T47D (cell line): ENCODE data around the gene CASP9.
"Not testable (repeated sequence)": the region's sequence is repeated elsewhere in the genome, so short reads cannot be mapped to it uniquely, and the experiment has no call there.

Experiments used
- DNase-seq, 2 experiments: peaks; one replicate each; pipeline versions ENCODE4 v3.0.0 to v3.0.0-alpha.2; 2011 to 2012; ENCODE audit warnings: low read depth in 1 of 2, low spot score in 1 of 2
- JUND ChIP-seq: IDR thresholded peaks from 2 replicates; pipeline ENCODE4 v1.6.1; 2012; ENCODE audit warnings: low read depth
- in situ Hi-C: cut with HindIII; loops from 2 replicates; pipeline ENCODE4 v1.10.0; 2016; ENCODE audit warnings: low sequenced_read_pairs, low pct_unique_long_range_greater_than_20kb

The CASP9 gene

DNA sequence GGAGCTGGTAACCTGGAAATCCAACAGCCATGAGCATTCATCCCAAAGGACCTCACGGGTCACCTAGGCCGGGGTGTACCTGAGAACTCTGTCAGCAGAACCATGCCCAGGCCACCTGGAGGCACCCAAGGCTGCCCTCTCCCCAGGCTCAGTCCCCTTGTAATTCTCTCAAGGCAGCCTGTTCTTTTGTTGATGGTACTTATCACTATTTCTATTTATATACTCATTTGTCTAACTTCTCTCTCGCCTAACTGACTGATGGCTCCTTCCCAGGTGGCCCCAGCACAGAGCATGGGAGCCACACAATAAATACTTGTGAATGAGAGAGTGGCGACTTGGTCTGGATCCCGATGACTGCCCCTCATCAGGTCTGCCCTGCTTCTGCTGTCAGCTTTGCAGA, 16.7 kb downstream of the CASP9 start:
- in situ Hi-C loops, result no loop called here
- no peak for TF ChIP-seq JUND

DNA sequence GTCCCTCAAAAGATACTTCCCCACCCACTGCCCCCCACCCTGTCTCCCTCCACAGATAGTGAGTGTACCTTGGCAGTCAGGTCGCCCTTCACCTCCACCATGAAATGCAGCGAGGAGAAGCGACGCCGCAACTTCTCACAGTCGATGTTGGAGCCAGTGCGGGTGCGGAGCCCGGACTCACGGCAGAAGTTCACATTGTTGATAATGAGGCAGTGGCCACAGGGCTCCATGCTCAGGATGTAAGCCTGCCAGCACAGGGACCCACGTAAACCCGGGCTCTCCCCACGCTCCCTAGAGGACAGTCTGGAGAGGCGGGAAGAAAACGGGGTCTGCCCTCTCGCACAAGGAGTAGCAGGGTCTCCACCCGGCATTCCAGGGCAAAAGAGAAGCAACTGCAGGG, 17.2 kb downstream of the CASP9 start:
- TF ChIP-seq JUND, result no peak
- in situ Hi-C loops, result no loop called here
- DNase-seq, result no peak

More for the DNA sequence above, 16.7 kb downstream of the CASP9 start:
- DNase-seq, result no peak

DNA sequence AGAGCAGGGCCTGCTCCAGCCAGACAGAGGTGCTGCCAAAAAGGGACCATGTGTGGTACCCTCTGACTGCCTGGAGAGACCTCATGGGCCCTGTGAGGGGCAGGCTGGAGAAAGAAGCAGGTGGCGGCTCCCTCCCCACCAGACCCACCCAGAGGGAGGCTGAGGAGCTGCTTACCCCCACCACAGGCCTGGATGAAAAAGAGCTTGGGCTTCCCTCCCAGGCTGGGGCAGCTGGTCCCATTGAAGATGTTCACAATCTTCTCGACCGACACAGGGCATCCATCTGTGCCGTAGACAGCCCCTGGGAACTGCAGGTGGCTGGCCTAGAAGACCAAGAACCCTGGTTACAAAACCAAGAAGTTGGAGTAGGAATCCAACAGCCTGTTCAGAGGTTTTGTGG, 19.6 kb downstream of the CASP9 start:
- in situ Hi-C loops, result no loop called here
- no peak for DNase-seq
- no peak for TF ChIP-seq JUND

DNA sequence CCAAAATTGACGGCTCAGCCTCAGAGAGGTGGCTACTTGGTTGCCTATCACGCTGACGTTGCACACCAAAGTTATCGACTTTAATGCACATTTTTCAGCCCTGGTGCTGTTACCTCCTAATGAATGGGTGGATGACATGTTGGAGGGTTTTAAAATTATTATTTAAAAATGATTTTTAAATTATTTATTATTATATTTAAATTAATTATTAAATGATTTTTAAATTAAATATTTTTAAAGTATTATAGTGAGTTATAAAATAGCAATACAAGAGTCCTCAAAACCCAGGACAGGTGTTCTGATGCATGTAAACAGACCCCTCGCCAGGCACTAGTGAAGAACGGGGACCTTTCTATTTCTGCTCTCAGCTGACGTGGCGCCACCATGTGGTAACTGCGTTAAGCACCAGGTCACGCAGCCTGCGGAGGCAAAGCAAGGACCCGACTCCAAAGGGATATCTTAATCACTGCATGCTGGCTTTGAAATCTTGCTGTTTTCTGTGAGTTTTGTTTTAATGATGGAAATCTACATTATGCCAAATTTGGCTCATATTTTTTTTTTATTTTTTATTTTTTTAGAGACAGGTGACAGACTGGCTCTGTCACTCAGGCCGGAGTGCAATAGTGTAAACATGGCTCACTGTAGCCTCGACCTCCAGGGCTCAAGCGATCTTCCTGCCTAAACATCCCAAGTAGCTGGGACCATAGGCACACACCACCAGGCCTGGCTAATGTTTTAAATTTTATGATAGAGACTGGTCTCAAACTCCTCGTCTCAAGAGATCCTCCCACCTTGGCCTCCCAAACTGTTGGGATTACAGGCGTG, 22.6 kb downstream of the CASP9 start:
- TF ChIP-seq JUND, result no peak
- in situ Hi-C loops, result no loop called here
- peak; percentile 54 to 59 for DNase-seq

DNA sequence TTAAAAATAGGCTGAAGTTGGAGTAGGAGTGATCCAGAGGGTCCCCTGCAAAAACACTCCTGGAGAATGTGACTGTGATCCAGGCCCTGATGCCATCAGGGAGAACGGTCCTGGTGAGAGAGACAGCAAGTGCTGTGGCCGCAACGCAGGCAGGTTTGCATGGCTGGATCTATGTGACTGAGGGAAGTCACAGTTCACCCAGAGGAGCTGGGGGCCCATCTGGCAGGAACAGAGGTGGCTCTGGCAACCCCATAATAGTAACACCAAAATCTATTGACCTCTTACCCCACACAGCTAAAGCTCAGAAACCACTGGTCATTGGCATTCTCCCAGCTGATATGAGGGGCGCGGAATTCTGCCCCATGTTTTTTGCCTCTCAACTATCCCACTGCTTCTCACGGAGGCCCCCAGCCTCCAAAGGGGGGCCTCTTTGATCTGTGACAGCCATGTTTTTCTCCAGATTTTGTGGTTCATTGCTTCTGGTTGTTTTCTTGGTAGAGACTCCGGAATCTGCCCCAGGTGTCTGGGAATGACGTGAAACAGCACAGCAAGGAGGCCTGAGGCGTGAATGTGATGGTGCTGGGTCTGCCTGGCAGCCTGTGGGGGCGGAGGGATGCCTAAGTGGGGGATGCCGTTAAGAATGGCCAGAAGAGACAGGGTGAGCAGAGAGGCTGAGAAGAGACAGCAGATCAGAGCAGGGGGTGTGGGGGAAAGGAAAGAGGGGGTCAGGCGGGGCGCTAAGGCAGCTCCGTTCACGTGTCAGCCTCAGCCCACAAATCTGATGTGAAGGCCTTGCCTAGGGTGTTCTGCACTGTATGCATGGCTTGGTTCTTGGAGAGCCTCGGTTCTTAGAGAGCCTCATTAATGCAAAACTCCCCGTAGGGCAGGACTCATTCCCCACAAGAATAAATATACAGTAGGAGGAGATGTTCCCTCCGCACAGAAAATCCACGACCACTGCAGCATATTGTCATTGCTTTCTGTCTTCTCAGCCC, 23.5 kb downstream of the CASP9 start:
- DNase-seq, result no peak
- TF ChIP-seq JUND, result no peak
- in situ Hi-C loops, result no loop called here

DNA sequence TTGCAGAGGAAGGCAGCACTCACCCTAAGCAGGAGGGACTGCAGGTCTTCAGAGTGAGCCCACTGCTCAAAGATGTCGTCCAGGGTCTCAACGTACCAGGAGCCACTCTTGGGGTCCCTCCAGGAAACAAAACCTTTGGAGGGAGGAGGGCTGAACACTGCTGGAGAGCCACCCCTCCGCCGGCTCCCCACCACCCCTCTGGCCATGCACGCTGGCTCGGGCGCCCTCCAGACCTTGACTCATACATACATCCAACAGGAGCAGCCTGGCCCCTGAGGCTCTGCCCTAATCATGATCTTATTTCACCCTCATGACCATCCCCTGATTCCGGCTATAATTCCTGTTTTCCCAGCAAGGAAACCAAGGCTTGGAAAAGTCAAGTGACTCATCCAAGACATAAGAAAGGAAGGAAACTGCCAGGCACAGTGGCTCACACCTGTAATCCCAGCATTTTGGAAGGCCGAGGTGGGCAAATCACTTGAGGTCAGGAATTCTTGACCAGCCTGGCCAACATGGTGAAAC, 30.1 kb downstream of the CASP9 start:
- TF ChIP-seq JUND, result no peak
- in situ Hi-C loops, result no loop called here
- no peak for DNase-seq

DNA sequence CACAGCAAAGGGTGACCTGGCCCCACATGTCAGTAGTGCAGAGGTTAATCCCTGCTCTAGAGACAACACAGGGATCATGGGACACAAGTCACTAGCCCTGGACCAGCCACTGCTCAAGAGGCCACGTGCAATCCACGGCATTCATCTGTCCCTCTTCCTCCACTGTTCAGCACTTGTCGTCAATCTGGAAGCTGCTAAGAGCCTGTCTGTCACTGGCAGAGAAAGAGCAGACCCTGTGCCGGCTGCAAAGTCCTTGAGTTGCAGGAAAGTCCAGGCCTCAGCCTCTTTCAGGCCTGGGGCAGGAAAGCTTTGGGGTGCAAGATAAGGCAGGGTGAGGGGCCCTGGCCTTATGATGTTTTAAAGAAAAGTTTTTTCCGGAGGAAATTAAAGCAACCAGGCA, 31.4 kb downstream of the CASP9 start:
- TF ChIP-seq JUND, result no peak
- no peak for DNase-seq
- in situ Hi-C loops, result no loop called here

DNA sequence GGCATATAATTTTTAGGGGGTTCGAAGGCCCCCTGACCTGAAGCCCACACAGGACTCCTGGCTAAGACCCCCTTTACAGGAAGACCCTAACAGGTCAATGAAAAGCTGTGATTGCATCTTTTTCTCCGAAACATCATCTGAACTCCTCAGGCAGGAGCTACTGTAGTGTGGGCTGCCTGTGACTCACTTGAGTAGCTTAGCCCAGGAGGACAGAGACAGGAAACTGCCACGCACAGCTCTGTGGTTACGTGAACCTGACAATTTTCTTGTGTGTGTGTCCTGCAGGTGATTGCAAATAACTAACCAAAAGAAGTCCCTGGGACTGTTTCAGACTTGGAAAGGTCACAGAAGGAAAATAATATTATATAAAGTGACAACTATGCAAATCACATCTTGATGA, 33.0 kb downstream of the CASP9 start:
- DNase-seq, in situ Hi-C loops: not testable (repeated sequence)

DNA sequence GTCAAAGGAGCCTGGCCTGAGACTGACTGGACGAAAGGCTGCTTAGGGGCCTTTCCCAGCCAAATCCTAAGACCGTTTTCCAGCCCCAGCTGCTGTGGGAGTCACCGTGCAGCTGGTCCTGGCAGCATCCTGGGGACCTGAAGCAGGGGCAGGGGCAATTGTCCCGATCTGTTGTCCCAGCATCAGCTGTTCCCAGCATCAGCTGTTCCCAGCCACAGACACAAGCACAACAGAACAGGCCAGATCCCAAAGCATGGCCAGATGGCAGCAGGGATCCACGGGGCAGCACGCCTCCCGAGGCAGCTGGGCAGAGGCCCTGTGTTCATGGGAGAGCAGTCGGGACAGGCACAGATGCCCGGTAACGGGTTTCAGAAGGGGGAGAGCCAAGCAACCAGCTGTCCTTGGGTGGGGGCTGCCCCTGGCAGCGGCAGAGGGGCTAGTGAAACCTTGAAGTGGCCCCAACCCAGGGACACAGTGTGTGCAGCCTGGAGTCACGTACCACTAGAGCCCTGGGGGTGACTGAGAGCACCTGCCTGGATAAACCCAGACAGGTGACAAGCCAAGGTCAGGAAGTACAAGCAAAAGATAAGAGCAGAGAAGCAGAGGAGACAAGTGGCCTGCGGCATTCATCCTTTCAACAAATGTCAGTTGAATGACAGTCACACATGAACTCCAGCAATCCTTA, 34.8 kb downstream of the CASP9 start:
- DNase-seq, result no peak
- TF ChIP-seq JUND, result no peak
- in situ Hi-C loops, result no loop called here

DNA sequence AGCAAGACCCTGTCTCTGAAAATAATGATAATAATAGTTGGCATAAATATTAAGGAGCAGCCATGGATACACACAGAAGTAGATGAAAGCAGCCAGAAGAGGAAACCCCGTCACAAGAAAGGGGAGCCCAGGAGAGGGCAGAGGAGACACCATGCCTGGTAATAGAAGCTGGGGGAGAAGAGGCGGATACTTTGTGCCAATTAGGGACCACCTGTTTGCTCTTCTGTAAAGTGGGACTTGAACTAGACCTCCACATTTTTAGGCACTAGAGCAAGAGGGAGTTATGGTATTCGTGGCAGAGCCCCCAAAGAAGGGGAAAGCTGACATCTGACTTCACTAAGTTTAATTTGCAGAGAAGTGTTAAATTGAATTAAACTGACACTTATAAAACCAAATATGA, 35.6 kb downstream of the CASP9 start:
- in situ Hi-C loops, result no loop called here
- no peak for TF ChIP-seq JUND
- DNase-seq, result no peak

DNA sequence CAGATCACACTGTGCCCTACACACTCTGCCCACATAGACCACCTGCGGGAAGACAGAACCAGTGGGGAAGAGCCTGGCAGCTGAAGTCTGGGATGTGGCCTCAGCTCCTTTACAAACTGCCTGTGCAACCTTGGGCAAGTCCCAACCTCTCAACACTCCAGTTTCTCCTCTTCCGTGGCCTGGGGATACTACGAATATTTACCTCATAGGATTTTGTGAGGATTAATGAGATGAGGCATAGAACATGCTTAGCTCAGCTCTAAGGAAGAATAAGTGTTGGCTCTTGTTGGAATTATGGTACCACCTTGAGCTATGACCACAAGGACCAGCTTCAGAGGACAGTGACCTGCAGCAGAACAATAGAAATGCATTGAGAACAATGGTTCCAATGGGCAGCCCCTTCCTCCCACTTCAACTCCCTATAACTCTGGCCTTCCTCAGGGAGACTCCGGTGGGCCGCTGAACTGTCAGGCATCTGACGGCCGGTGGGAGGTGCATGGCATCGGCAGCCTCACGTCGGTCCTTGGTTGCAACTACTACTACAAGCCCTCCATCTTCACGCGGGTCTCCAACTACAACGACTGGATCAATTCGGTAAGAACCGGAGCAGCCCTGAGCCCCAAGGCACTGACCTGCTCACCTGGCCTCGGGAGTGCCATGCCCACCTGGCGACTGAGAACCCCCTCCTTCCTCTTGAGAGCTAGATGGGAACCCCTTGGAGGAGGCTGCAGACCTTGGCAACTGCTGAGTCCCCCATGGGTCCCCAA, 37.0 kb downstream of the CASP9 start:
- DNase-seq, in situ Hi-C loops: not testable (repeated sequence)

DNA sequence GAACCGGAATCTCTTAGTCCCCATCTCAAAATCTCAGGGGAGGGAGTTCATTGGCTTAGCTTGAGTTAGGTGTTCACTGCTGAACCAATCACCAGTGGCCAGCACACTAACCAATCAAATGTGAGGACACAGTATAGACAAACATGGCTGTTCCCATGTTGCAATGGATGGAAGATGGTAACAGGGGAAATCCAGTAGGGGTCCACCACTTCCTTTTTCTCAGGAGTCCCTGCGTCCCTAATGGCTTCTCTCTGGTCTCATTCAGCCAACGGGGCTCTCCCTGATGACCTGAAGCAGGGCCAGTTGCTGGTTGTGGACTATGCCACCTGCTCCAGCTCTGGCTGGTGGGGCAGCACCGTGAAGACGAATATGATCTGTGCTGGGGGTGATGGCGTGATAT, 38.4 kb downstream of the CASP9 start:
- in situ Hi-C loops, result no loop called here
- no peak for DNase-seq
- no peak for TF ChIP-seq JUND

DNA sequence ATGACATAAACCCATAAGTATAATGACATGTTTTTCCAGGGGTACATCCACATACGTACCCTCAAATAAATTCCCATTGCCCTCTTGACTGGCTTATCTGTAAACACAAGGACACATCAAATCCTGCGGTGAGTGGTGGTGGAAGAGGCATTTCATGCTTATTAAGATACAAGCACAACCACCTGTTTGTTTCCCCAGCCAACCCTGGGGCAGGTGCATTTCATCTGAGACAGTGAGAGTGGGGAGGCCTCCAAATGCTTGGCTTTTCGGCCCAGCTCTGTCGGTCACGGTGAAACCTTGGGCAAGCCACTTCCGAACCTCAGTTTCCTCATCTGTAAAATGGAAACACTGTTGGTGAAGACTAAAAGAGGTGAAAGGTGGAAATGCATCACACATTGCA, 39.6 kb downstream of the CASP9 start:
- in situ Hi-C loops, DNase-seq: not testable (repeated sequence)
